GM12873 (cell line): ENCODE results near the gene NAPSA.

Source experiments
- CTCF ChIP-seq: IDR thresholded peaks from 2 replicates; pipeline ENCODE4 v1.5.1; 2012; ENCODE audit warnings: low read depth, mild to moderate bottlenecking, moderate library complexity, low read length, control low read depth; ENCODE audit not compliant: insufficient read depth; ENCODE audit errors: missing control alignments

NAPSA gene

GRCh38 chr19:50377051-50377461 is 11.6 kb upstream of the NAPSA start:
- no peak for TF ChIP-seq CTCF

DNA sequence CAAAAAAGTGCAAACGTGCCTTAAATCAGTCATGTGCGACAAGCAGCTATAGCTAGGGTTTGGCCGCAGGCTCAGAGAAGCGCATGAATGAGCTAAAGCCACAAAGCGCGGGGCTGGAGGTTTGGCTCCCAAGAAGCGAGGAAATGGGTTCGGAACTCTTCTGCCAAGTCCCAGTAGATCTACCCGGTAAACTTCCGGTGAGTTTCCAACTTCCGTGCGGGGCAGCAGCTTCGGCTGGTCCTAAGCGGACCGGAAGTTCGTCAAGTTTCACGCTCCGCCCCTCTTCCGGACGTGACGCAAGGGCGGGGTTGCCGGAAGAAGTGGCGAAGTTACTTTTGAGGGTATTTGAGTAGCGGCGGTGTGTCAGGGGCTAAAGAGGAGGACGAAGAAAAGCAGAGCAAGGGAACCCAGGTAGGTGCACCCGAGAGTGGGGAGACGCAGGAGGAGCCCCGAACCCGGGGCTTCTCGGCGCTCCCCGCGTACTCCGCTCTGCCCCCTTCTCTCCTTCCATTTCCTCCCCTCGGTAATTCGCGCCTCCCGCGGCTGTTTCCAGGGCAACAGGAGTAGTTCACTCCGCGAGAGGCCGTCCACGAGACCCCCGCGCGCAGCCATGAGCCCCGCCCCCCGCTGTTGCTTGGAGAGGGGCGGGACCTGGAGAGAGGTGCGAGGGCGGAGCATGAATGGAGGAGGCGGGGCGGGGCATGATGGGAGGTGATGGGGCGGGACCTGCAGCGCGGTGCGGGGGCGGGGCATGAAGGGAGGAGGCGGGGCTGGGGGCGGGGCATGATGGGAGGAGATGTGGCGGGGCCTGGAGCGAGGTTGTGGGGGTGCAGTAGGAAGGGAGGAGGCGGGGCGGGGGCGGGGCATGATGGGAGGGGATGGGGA is 11.0 kb upstream of the NAPSA start, which contains the start of gene NR1H2:
NR1H2 (plus strand) TSS at position 292 of the 885 bp plus-strand sequence. CDS start 1,149 bp downstream, outside the sequence.
- TF ChIP-seq CTCF = no peak

- TF ChIP-seq CTCF = no peak
These were observed 6.6 kb upstream of the NAPSA start for GRCh38 chr19:50371914-50372475.

GRCh38 chr19:50368649-50369570 is 3.5 kb upstream of the NAPSA start:
- peak; percentile 83 for TF ChIP-seq CTCF

GRCh38 chr19:50362656-50363424 is 2.6 kb downstream of the NAPSA start:
- no peak for TF ChIP-seq CTCF

DNA sequence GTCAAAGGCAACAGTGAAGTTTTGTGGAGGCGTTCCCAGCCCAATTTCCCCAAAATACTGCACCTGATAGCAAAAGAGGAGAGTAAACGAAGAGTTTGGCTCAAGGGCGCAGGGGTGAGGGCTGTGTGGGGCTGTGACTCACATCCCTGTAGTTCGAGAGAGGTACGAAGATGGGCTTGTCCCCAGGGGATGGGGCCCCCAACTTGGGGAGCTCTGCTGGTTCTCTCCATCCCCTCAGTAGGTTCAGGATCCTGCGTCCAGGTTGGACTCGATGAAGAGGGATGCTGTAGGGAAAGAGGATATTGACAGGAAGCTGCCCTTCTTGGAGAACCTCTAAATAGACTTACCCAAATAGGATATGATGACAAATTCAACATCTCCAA is 3.4 kb downstream of the NAPSA start:
- no peak for TF ChIP-seq CTCF
